Measurements from ENCODE around the gene TRPM7.
"Not testable (repeated sequence)": the region's sequence is repeated elsewhere in the genome, so short reads cannot be mapped to it uniquely, and the experiment has no call there.

The TRPM7 gene

GRCh38 chr15:50594311-50594710, 92.3 kb downstream of the TRPM7 start:
- DNase-seq (ENCODE audit: low read depth) = no peak
- no peak overlapping the region for H3K4me3 ChIP-seq (ENCODE audit: low read depth, low read length)

DNA sequence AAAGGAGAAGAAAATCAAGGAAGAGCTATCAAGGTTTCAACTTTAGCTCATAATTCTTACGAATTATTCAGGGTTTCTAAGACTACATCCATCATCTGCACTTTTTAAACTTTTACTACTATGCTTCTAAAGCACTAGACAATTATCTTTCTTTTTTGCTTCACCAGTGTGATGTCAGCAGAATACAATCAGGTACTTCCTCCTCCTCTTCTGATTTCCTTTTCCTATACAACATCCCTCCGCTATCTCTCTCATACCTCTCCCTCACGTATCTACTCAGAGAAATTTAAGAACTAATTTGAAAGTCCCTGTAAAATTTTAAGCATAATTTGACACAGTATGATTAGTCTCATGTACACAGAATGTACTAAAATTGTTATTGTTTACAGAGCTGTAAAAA, 92.8 kb downstream of the TRPM7 start:
- no peak for DNase-seq (ENCODE audit: low read depth)
- H3K4me3 ChIP-seq (ENCODE audit: low read depth, low read length) = no peak overlapping the region

DNA sequence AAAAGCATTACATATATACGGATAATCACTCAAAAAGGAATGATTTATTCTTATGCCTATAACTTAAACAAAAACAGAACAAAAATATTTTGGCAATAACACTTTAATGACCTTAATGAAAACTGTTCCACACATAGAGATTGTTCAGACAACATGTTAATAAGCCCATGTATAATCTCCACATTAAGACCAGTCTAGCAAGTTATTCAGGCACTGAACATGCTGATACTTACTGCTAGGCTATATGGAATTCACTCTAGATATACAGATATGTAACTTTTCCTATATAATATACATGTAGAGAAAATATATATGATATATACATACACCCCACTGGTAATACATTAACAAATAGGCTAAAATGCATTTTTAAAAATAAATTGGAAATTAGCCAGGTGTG, 96.3 kb downstream of the TRPM7 start:
- H3K4me3 ChIP-seq (ENCODE audit: low read depth, low read length) = no peak overlapping the region
- DNase-seq (ENCODE audit: low read depth) = no peak

GRCh38 chr15:50577492-50577891, 109.1 kb downstream of the TRPM7 start:
- H3K4me3 ChIP-seq (ENCODE audit: low read depth, low read length) = no peak overlapping the region
- no peak for DNase-seq (ENCODE audit: low read depth)

DNA sequence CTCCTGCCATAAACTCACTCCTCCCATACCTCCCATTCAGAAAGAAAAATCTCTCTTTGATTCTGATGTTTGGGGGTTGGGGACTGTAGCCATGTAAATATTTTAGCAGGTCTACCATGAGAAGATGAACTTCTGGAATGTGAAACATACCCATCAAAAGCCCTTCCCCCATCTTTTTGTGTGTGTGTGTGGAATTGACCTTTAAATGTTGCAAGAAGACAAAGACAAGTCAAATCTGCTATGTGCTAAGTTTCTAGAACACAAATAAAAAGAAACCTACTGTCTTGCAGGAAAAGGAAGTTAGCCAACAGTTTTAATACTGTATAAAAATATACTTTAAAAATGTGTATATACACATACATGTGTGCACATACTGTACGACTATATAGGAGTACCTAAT, 110.4 kb downstream of the TRPM7 start:
- DNase-seq (ENCODE audit: low read depth) = no peak
- H3K4me3 ChIP-seq (ENCODE audit: low read depth, low read length) = no peak overlapping the region

DNA sequence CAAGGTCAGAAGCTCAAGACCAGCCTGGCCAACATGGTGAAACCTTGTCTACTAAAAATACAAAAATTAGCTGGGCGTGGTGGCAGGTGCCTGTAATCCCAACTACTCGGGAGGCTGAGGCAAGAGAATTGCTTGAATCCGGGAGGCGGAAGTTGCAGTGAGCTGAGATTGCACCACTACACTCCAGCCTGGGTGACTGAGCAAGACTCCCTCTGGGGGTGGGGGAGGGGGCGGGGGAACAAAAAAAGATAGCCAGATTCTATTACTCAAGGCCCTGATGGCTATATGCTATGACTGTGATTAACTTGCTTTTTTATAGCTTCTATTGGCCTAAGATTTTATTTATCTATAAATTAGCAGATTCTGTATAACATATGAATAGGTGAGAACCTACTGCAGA, 112.8 kb downstream of the TRPM7 start:
- H3K4me3 ChIP-seq (ENCODE audit: low read depth, low read length); DNase-seq (ENCODE audit: low read depth): not testable (repeated sequence)

- no peak for DNase-seq (ENCODE audit: low read depth)
- H3K4me3 ChIP-seq (ENCODE audit: low read depth, low read length) = no peak overlapping the region
These were observed 122.8 kb downstream of the TRPM7 start for GRCh38 chr15:50563756-50564155.

DNA sequence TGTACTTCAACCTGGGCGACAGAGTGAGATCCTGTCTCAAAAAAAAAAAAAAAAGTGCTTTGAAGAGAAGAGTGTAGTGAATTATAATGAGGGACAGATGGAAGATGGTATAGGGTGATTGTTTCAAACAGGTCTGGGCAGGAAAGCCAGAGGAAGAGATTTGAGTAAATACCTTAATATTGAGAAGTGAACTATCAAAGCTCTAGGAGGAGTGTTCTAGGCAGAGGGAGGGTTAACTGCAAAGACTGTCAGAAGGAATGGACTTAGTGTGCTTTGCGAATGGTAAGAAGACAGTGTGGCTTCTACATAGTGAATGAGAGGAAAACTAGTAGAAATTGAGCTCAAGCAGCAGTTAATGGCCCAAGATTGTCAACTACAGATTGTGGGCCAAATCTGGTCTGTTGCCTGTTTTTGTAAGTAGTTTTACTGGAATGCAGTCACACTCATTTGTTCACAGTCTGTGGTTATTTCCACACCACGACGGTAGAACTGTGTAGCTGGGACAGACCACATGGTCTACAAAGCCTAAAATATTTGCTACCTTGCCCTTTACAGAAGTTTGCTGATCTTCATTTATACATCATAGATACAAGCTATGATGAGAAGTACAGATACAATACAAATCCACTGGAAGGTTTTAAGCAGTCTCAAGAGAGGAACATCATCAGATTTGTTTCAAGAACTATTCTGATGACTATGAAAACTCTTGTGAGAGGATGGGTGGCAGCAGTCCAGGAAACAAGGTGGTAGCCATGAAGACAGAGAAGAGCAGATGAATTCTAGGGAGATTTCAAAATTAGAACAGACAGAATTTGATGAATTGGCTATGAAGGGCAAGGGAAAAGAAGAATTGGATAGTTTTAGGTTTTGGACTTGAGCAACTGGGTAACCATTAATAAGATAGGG, 123.6 kb downstream of the TRPM7 start:
- H3K4me3 ChIP-seq (ENCODE audit: low read depth, low read length) = no peak overlapping the region
- DNase-seq (ENCODE audit: low read depth) = no peak

- no peak overlapping the region for H3K4me3 ChIP-seq (ENCODE audit: low read depth, low read length)
- DNase-seq (ENCODE audit: low read depth) = no peak
These were observed 128.6 kb downstream of the TRPM7 start for GRCh38 chr15:50558012-50558411.

DNA sequence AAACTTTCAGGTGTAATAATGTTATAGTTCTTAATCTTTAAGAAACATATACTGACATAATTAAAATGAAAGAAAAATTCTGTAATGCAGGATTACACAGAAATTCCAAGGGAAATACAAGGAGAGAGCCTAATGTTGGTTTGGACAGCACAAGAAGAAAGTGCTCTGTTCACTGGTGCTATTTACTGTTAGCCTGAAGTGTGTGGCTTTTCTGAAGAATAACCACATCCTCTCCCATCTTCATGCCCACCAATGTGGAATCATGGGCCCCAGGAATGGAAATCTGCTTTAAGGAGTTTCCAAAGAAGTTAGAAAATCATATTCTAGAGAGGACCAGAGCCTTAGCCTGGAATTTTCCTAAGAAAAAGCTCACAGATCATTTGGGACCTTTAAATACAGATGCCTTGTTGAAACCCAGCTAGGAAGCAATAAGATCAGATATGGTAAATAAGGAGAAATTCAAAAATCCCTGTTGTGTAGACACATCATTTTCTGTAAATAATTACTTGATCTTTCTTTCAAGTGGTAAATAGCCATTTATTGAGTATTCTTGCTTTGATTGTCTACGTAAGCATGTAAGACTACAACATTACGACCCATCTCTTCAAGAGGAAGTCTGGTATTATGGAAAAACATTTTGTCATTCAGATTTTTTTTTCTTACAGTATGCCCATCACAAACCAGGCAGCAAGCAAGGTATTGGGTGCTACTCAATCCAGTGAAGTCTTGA, 129.8 kb downstream of the TRPM7 start:
- DNase-seq (ENCODE audit: low read depth) = no peak
- H3K4me3 ChIP-seq (ENCODE audit: low read depth, low read length) = no peak overlapping the region

GRCh38 chr15:50552238-50552637, 134.4 kb downstream of the TRPM7 start:
- no peak overlapping the region for H3K4me3 ChIP-seq (ENCODE audit: low read depth, low read length)
- no peak for DNase-seq (ENCODE audit: low read depth)

- no peak overlapping the region for H3K4me3 ChIP-seq (ENCODE audit: low read depth, low read length)
- no peak for DNase-seq (ENCODE audit: low read depth)
These were observed 137.3 kb downstream of the TRPM7 start for GRCh38 chr15:50549326-50549725.

DNA sequence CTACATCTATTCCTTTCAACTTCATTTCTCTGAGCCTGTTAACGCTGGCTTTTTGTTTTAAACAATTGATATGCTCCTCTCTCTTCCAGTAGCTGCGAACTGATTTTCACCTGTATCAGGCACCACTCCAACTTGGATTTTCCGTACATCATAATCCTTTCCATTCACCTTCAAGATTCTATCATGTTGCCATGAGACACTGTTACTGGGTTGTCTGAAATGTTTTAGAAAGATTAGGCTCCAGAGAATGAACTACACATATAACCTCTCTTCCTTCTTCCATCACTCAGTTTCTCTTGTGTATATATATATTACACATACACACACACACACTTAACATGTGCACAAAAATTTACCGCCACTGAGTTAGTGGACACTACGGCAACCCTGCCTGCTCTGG, 140.0 kb downstream of the TRPM7 start, which contains the start of gene USP50:
USP50 (minus strand) TSS at position 101 of the 400 bp plus-strand sequence. CDS start 141 bp downstream, outside the sequence.
- DNase-seq (ENCODE audit: low read depth) = no peak
- no peak within 1 kb of the TSS for H3K4me3 ChIP-seq (ENCODE audit: low read depth, low read length)

- DNase-seq (ENCODE audit: low read depth) = no peak
These were observed 142.2 kb downstream of the TRPM7 start for GRCh38 chr15:50544368-50544767.

GRCh38 chr15:50543556-50543955, 143.0 kb downstream of the TRPM7 start:
- no peak for DNase-seq (ENCODE audit: low read depth)
- no peak overlapping the region for H3K4me3 ChIP-seq (ENCODE audit: low read depth, low read length)

More at GRCh38 chr15:50544368-50544767, 142.2 kb downstream of the TRPM7 start:
- no peak overlapping the region for H3K4me3 ChIP-seq (ENCODE audit: low read depth, low read length)

- H3K4me3 ChIP-seq (ENCODE audit: low read depth, low read length) = no peak overlapping the region
- DNase-seq (ENCODE audit: low read depth) = peak; percentile 55
These were observed 143.7 kb downstream of the TRPM7 start for GRCh38 chr15:50542887-50543210.

GRCh38 chr15:50531766-50532165, 154.8 kb downstream of the TRPM7 start:
- no peak for DNase-seq (ENCODE audit: low read depth)
- no peak overlapping the region for H3K4me3 ChIP-seq (ENCODE audit: low read depth, low read length)

DNA sequence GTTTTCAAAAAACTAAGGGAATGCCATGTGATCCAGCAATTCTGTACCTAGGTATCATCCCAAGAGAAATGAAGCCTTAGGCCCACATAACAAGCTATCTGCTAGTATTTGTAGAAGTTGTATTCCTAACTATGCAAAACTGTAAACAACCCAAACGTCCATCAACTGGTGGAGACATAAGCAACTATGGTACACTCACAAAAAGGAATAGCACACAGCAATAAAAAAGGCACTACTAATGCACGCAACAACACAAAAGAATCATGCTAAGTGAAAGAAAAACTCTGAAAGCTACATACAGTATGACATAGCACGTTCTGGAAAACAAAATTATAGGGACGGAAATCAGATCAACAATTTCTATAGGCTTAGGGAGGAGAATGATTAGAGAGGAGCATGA, 155.4 kb downstream of the TRPM7 start:
- H3K4me3 ChIP-seq (ENCODE audit: low read depth, low read length) = no peak overlapping the region
- DNase-seq (ENCODE audit: low read depth) = no peak

GRCh38 chr15:50523851-50524251, 162.7 kb downstream of the TRPM7 start:
- H3K4me3 ChIP-seq (ENCODE audit: low read depth, low read length) = no peak overlapping the region
- no peak for DNase-seq (ENCODE audit: low read depth)

DNA sequence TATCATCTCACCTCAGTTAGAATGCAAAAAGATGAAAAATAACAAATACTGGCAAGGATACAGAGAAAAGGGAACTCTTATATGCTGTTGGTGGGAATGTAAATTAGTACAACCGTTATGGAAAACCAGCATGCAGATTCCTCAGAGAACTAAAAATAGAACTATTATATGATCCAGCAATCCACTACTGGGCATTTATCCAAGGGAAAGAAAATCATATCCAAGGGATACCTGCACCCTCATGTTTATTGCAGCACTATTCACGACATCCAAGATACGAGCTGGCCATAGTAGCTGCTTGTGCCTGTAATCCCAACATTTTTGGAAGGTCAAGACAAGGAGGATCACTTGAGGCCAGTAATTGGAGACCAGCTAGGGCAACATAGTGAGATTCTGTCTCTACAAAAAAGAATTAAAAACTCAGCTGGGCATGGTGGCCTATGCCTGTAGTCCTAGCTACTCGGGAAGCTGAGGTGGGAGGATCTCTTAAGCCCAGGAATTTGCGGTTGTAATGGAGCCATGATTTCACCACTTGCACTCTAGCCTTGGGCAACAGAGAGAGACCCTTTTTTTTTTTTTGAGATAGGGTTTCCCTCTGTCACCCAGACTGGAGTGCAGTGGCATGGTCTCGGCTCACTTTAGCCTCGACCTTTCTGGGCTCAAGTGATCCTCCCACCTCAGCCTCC, 166.7 kb downstream of the TRPM7 start:
- DNase-seq (ENCODE audit: low read depth) = no peak

More for the DNA sequence above, 166.7 kb downstream of the TRPM7 start:
- no peak overlapping the region for H3K4me3 ChIP-seq (ENCODE audit: low read depth, low read length)
